Germinal center (tissue), 1 donor: ENCODE results near the gene CCDC141.

Experiments
- DNase-seq: peaks from one replicate; pipeline ENCODE4 v3.0.0; 2012; ENCODE audit warnings: mixed read lengths, low spot score

CCDC141 gene

DNA sequence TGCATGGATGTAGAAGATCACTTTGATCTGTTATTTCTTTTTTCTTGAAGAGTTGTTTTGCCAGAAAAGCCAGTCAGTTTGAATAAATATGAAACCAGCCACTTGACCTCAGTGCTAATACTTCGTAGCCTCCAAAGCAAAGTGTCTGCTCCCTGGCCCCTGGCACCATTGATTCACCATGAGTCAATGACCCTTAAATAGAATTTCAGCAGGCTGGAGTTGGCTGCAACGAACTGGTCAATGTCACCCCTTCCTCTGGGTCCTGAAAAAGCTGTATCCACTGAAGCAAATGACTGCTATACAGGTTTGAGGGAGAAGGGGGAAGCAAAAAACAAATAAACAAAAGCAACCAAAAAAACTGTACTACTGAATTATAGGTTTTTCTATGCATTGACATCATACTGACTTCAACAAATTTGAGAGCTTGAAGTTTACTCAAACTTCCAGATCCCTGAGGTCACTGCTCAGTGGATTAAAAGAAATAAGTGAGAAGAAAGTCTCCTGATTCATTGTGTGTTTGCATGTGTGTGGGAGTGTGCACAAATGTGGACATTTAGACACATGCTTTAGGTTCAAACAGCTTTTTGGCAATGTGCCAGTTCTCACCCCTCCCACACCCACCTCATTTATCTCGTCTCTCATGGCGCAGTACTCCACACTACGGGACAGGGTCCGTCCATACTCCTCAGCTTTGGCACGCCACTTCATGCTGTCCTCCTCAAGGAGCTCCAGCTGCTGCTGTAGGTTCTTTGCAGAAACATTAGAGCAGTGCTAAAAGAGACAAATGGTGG, 184.6 kb downstream of the CCDC141 start:
- DNase-seq, result no peak

DNA sequence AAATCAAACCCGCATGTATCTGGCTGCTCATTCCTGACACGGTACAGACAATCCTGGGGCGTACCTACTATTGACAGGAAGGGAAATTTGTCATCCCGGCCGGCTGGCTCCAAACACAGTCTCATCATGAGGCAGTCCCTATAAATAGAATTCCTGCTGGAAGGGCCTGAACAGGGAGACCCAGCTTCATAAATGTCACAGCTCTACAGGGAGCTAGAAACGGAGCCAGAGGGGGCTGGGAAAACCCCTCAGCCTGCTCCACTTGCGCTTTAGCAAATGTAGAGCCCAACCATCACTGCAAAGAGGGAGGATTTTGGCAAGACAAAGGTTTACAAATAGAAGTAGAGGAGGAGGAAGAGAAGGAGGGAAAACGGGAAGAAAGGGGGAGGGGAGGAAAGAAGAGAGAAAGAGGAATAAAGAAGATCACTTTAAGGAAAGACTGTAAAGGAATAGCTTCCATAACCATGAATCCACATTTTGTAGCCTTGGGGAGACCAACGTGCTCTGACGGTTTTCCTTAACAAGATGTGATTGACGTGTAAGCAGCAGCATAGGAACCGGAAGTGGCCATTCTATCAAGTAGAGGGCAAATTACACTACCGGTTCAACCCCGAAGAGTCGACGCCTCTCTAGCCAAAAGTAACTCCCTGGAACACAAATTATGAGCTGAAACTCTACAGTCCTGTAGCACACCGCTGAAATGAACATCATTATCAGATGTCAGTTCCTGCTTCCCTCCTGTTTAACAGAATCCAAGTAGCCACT, 185.9 kb downstream of the CCDC141 start:
- no peak for DNase-seq

DNA sequence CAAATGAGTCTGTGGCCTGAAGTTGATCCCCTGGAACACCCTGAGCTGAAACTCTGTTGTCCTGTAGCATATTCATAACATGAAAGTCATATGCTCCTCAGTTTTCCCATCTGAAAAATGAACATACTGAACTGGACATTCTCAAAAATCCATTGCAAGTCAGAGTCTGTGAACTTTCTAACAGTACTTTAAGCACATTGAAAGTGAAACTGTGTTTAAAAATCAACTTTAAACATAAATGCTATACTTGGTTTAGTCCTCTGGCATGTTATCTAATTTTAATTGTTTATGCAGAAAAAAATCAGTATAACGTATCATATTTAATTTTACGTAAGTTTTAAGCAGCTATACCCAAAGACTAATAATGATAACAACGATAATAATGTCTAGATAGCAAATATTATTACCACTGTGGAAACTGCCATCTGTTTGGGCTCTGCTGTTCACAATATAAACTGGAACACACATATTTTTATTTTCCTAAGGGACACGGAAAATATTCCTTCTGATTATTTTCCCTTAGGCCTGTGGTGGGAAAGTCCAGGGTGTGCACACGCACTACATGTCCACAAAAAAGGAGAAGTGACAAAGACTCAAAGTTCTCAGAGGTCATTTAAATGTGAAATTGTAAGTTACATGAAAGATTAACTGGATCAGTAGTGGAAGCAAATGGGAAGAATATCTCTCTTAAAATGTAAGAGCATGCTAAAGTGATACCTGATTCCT, 186.6 kb downstream of the CCDC141 start:
- DNase-seq, result no peak

DNA sequence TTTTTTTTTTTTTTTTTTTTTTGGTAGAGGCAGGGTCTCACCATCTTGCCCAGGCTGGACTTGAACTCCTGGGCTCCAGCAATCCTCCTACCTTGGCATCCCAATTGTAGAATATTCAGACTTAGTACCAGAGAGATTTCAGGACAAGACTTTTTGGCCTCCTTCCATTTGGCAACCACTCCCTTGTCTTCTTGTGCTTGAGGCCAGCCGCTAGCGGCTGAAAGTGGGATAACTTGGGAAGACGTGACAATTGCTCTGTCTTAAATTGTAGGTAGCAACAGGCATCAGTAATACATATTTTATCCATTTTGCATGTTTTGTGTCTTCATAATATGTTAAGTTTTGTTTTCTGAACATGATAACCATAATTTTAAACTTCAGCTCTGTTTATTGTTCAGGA, 189.4 kb downstream of the CCDC141 start:
- DNase-seq, result no peak

DNA sequence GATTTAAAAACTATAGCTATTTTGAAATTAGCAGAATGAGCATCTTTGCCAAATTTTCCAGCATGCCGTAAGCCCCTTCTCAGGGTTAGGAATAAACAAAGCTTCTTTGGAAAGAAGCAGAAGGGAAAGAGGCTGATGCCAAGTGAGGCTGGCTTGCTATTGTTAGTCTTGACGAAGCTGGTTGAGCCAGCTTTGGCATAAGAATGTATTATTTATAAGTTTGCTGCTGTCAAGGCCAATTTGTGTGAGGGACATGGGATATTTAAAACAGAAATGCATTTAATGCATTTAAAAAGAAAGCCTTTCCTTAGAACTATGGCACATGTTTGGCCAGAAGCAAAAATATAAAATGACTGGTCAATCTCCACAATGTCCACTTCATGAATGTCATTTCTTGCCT, 190.2 kb downstream of the CCDC141 start:
- no peak for DNase-seq

DNA sequence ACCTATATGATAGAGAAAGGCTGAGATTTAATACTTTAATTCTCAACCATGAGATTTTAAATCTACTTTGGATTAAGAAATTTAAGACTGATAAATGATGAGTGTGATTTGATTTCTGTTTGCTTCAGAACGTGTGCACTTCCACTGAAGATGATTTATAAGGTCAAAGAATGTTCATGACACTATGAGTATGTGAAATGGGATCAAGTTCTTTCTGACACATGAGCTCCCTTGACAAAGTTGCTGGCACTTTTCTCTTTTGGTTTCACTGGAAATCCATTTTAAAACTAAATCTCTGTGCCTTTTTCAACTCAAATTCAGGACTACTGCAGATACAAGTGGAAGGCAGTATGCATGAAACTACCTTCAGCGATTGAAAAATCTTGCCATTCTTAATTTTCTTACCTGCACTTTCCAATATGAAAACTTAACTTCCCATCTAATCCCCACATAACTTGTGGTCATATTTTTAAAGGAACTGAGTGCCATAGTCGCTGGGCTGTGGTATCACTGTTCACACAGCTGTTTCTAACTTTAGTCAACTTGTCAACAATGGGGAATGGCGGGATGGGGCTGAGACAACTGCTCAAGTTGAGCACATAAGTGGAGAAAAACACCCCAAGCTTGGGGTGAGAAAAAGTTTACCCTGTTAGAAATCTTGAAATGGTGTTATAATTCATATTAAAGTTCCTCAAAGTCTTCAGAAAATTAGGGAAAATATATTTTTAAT, 190.9 kb downstream of the CCDC141 start:
- no peak for DNase-seq

DNA sequence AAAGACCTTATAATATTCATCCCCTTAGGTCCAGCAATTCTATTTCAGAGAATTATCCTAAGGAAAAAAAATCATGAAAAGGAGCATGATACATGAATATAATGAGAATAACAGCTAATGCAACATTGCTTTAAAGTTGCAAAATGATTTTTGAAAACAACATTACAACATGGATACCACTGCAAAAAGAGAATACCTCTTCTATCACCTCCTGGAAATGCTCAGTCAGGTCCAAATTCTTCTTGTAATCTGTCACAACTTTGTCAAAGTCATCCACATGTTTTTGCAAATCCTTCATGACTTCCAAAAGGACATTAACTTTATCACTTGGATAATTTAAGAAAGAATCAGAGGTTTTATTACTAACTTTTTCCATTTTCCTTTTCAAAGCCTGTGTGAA, 194.8 kb downstream of the CCDC141 start:
- DNase-seq, result no peak

DNA sequence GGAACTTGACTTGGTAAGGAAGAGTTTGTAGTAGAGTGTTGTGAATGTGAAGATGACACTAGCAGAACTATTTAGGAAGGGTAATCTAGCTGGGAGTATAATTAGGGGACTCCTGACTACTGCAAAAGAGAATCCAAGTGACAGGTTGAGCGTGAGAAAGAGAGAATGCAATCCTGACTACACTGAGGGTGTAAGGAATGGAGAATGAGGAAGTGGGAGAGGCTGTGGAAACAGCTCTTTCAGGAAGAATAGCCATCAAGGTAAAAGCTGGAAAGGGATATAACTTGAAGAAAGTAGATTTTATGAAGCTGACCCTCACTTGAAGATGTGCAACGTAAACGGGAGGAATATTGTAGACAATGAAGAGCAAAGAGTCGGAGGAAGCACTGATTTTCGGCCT, 201.6 kb downstream of the CCDC141 start:
- DNase-seq, result no peak

DNA sequence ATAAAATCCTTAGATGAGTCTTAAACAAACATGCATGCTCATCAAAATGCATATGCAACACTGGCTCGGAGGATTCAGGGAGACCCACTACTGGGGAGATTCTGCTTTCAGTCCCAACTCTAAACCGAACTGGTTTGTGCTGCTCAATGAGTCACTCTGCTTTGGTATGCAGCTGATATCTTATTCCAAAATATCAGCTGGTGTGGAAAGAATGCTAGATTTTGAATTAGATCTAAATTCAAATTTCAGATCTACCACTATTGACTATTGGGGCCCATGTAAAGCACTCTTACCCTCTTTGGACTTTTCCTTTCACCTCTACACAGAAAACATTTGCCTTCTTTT, 203.5 kb downstream of the CCDC141 start:
- no peak for DNase-seq

DNA sequence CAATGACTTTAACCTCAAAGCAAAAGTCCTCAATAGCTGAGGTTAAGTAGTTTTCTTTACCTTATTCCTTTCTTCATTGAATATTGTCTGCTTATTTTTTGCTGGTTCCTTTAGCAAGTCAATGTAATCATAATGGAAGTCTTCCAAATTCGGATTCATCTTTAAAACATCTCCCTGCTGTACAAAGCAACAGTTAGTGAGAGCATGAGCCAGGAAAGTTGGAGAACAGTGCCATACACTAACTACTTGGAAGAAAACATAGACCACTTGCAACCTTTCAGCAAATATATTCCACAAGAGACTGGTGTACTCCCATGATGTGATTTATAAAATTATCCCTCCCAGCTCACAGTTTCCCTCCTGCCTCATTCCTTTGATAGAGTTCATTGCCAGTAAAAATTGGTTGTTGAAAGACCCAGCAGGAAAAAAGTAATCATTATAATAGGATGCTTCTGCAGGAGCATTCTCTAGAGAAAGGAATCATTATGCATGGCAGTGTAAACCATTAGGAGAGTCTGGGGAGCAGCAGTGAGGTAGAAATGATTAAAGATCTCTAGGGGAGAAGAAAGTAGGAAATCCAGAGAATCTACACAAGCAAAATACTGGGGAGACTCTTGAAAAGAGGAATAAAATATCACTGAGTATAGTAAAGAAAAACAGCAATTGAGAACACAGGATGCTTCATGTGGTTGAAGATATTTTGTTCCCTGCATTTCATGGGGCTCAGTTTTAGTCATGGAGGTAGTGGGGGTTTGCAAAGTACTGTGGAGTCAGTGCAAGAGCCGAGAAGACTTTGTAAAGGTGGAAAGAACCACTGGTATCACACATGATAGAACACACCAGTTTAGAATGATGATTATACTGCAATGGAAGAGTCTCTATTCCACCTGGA, 204.1 kb downstream of the CCDC141 start:
- no peak for DNase-seq

DNA sequence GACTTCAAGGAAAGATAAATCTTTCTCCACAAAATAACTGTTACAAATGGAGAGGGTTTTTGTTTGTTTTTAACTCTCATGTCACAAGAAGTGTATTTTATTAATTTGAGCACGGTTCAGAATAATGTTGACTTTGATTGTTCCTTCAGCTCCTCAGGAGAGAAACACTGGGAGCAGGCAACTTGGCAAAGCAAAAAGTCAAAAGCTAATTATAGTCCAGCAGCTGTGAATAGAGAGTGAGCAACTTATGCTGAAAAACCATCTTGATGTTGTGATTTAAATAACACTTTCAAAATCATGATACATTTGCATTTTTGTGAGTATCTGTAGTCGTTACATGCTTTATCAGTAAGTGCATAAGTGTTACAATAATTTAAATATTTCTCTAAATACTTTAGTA, 205.2 kb downstream of the CCDC141 start:
- no peak for DNase-seq

DNA sequence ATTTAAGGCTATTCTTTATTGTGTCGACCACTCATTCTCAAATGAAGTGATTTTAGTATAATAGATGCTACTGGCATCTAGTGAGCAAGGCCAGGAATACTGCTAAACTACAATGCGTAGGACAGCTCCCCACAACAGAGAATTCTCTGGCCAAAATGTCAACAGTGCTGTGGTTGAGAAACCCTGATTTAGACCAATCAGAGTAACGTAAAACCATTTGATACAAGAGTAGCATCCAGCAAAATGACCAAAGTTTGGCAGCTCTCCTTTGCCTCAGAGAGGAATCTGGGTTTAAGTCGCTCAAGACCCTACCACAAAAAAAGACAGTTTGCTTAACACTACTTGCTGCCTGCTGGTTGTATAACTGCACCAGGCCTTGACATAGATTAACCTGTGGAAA, 205.7 kb downstream of the CCDC141 start:
- DNase-seq, result no peak

DNA sequence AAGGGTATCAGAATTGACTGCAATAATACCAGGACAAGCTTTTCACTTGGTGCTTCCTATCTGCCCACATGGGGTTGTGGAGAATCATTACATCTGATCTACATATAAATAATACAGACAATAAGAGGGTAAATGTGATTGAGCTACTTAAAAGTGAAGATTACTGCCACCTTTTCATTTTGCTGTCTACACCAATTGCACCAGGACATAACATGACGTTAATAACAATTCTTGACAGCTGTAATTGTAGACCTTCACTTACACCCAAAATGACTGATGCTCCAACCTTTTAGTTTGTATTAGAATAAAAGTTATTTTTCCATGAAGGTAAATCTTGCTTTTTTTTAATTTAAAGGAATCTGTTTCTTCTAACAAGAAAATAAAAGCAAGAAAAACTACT, 206.2 kb downstream of the CCDC141 start:
- no peak for DNase-seq

DNA sequence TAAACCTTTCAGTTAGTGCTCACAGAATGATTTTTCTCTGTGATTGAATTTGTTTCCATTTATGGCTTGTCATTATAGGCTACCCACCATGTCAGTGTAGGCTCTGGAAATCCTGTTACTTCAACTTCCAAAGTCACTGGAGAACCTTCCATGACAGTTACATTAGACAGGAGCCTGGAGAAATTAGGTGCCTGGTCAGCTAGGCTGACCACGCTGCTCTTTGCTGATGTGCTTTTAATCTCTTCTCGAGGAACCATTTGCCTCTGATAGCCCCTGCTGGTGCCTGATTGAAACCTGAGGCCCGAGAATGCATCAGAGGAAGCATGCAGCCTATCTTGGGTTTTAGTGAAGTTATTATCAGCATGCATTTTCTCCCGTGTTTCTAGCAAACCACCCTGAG, 213.1 kb downstream of the CCDC141 start:
- DNase-seq, result no peak

DNA sequence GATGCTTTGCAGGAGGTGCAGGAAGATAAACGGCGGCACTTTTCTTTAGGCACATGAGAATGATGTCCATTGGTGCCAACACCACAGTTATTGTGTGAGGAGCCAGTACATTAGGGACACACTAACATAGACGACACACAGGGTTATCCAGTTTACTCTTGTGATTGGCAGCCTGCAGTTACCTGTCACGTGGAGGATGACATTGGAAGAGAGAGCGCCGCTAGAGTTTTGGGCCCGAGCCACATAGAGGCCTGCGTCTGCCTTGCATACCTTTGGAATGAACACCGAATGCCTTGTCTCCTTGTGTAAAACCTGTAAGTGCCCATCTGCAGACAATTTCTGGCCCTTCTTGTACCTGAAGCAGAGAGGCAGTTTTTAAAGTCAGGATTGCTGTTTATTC, 215.9 kb downstream of the CCDC141 start:
- no peak for DNase-seq

DNA sequence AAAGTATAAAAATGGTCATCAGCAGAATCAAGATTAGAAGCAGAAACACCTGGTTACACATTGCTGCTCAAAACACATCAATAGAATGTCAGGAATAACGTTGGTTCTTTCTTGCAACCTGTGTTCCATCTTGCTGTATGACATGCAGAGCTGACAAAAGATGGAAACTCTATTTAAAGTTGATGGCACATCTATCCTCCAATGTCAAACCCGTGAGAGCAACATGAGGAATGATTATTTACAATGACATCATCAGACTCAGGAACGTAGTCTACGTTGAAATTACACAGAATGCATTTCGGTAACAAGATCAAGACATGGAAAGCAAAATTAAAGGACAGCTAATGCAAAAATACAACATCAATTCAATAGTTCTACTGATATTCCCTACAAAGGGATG, 216.6 kb downstream of the CCDC141 start:
- no peak for DNase-seq

DNA sequence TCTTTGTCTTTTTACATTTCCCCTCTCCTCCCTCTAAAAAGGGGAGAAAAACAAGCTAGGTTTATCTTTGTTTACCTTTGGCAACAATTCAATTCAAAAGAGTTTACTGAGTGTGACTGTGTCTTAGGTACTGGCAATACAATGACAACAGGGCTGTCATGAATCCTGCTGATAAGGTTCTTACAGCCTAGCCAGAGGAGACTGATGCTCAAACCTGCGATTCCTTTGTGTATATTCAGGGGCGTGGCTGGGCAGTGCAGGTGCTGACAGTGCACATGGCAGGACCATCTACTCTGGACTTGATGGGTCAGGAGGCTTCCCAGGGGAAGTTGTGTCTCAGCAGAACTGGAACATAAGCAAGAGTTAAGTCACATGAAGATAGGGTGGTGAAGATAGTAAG, 219.5 kb downstream of the CCDC141 start:
- no peak for DNase-seq

DNA sequence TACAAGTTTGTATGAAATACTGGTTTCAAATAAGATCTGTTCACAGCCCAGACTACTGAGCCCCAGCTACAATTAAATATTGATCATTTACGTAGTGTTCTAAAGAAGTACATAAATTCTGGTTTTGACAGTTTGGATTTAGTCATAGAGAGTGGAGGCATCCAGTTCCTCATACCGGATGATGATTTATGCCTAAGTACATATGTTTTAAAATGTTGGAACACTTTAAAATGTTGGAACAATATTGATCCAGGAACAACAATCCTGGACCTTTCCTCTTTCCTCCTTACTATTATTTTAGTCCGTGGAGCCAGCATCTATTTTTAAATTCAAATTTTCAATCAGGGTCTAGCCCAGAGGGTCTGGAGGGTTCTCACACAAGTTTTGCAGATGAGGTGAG, 220.0 kb downstream of the CCDC141 start:
- no peak for DNase-seq

DNA sequence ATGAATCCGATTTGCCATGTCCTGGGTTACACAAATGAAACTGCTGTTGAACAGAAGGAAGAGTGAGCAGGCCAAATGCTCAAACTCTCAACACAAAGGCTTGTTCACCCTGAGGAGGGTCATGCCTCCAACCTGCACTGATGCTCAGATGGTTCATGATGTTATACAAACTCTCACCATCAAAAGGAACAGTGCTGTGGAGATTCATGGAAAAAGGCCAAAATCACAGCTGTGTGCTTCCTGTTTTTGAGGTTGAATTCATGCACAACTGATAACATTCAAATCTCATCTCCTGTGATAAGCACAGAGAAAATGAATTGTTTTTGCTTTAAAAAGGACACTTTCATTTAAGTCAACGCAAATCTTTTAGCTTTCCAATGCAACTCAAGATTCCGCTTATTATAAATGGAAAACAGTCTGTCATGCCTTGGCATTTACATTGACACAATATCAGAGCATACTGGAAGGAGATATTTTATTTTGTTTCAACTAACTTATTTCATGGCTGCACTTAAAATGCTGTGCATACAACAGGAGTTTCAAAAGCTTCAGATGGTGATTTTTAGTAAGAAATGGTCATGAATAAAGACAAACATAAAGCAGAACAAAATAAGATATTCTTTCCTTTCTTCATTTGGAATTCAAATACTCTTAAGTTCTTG, 220.5 kb downstream of the CCDC141 start:
- DNase-seq, result no peak

DNA sequence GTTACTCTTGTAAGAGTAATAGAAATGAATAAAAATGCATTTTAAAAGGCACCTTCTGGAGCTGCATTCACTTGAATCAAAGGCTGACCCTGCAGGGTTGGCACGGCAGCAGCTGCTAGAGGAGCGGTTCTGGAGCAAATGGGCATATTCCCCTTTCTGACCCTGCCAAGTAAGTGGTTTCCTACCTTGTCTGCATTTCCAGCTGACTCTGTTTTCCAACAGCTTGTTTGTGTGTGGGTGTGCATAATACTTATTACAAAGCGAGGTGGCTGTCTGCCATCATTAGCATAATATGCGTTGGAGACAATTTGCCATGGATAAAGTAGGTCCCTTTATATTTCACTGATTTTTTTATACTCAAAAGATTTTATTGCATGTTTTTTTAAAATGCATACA, 221.5 kb downstream of the CCDC141 start:
- DNase-seq, result no peak
